Uterus (tissue), 2 donors: ENCODE data around the gene CPZ.

Experiments
- POLR2A ChIP-seq, 2 donors: fragments of 450-650 bp; IDR thresholded peaks; one replicate each; pipeline ENCODE4 v1.6.1; 2016; ENCODE audit warnings: antibody characterized with exemption in 2 of 2, mild to moderate bottlenecking in 1 of 2, moderate library complexity in 1 of 2
- TF ChIP-seq, protein P1 (sequence below), 4 experiments: fragments of 200-600 bp in 2 of 4; fragments of 450-650 bp in 2 of 4; sonication (generic) in 2 of 4; IDR thresholded peaks; one replicate each; pipeline ENCODE4 v1.5.1; 2016 to 2019; ENCODE audit warnings: antibody characterized with exemption in 4 of 4, mild to moderate bottlenecking in 2 of 4, moderate library complexity in 1 of 4

DNA sequence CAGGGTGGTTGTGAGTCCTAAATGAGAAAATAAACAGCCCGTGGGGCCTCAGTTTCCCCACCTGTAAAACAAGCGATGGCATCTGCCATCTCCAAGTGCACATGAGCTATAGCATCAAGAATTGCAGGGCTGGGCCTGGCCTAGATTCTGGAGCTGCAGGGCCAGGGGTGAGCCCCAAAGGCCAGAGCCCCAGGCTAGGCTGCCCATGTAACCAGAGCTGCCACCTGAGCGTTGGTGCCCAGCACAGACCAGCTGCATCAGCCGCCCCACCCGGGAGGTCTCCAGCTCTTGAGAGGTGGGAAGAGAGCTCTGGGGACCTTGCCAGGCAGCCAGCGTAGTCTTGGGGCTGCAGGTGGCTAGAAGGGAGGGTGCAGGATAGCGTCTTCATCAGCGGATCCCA, 39.3 kb upstream of the CPZ start:
- TF ChIP-seq, protein P1, sequence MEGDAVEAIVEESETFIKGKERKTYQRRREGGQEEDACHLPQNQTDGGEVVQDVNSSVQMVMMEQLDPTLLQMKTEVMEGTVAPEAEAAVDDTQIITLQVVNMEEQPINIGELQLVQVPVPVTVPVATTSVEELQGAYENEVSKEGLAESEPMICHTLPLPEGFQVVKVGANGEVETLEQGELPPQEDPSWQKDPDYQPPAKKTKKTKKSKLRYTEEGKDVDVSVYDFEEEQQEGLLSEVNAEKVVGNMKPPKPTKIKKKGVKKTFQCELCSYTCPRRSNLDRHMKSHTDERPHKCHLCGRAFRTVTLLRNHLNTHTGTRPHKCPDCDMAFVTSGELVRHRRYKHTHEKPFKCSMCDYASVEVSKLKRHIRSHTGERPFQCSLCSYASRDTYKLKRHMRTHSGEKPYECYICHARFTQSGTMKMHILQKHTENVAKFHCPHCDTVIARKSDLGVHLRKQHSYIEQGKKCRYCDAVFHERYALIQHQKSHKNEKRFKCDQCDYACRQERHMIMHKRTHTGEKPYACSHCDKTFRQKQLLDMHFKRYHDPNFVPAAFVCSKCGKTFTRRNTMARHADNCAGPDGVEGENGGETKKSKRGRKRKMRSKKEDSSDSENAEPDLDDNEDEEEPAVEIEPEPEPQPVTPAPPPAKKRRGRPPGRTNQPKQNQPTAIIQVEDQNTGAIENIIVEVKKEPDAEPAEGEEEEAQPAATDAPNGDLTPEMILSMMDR (IDR thresholded peaks at IDR 0.05) = no peak
- TF ChIP-seq POLR2A (IDR thresholded peaks at IDR 0.05) = no peak
